Posterior vena cava (tissue), 2 donors: Measurements from ENCODE around the gene HS6ST3. TPM values are rescaled to one million over a fixed set of nuclear protein-coding genes. Genes with fewer than 3 reads are reported as not detected.
A peak's percentile ranks its signal among the peaks of the same experiment; 100 is the strongest.
"Not testable (repeated sequence)": the region's sequence is repeated elsewhere in the genome, so short reads cannot be mapped to it uniquely, and the experiment has no call there.

Source experiments
- DNase-seq: peaks from one replicate; pipeline ENCODE4 v3.0.0-alpha.2; 2020; ENCODE audit warnings: low spot score
- intact Hi-C, 2 donors: fragments of 100-400 bp; cut with DNase I; formaldehyde crosslinking; loops; one replicate each; pipeline versions ENCODE4 v1.14.1 to v1.14.2; 2022 to 2023
- total RNA-seq, 2 donors: library from RNA; stranded (reverse); fragmentation: NEBNext Ultra II Directional; extraction: Animal tissue kit (Norgen Biotek cat#: 25700); gene quantifications; one replicate each; pipeline ENCODE4 v1.2.1, GENCODE V29; 2021
- donor health status: DM: yes; HTN: yes; CAD: no.
- donor health status: DM: yes; HTN: yes; CAD: no.

Gene HS6ST3
- total RNA-seq, 2 donors from 2014 or later = 2.6 to 5.0 TPM

DNA sequence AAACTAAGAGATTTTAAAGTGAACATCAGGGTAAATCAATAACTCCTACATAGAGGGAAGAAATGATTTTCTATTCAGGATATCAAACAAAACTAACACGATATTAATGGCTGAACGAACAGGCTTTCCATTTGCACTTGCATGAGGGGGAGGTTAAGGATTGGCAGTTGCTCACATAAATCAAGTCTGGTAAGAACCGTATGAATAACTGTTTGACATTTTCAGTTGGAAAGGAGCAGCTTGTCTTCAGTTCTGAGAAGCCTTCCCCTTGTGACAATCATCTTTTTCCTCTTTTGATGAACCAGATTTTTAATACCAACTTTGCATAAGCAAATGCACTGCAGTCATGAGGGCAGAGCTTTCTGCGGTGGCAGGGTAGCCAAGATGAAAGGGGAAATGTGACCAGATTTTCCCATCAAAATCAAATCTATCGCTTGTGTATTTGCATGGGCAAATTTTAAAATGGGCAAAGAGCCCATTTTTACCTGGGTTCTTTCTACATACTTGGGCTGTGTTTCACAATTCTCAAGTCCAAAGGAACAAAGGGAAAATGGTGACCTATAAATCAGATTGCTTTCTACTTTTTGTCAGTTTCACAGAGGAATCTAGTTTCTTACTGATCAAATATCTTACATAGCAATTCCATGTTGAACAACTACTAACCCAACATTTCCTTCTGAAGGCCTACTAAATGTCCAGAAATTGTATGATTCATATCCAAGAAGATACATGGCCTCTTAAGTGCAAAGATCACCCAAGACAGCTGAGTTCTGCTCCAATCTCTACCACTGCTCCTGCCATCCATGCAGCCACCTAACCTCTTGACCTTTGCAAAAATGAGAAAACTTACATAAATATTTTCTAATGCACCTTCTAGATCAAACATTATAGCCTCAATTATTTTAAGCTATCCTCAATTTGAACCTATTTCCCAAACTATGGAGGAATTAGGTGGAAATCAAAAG, 654.7 kb downstream of the HS6ST3 start:
- DNase-seq = no peak
- intact Hi-C loops = no loop called here

DNA sequence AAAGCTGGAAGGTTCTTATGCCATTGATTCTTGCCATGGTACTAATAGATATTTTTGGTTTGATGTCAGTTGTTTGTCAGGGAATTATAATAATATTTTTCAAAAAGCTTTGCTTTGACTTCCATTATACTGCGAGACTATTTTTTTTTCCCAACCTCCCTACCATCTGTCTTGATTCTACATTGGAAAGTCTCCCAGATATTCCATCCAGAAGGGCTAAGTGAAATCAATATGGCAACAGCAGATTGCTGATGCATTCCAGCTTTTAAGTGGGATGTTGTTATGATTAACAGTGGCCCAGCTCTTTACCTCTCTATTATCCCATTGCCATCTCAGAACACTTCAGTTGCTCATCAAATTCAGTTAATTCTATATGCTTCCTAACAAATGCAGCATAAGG, 657.0 kb downstream of the HS6ST3 start:
- DNase-seq = no peak
- intact Hi-C loops = no loop called here

DNA sequence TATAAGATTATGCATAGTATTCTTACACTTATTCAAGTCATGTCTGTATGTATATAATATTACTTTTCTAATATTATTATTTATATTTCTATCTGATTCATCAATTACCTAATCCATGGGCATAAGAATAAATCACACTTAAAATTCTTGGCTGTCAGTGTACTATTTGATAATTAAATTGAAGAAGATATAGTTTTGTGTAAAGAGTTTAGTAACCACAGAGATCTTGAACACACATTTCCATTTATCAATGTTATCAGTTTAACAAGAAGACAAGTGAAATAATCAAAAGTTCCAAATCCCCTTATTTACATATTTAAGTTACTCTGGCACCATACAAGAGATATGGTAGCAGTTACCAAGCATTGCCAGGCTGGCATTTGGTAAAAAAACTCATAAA, 659.9 kb downstream of the HS6ST3 start:
- intact Hi-C loops = no loop called here
- no peak for DNase-seq

DNA sequence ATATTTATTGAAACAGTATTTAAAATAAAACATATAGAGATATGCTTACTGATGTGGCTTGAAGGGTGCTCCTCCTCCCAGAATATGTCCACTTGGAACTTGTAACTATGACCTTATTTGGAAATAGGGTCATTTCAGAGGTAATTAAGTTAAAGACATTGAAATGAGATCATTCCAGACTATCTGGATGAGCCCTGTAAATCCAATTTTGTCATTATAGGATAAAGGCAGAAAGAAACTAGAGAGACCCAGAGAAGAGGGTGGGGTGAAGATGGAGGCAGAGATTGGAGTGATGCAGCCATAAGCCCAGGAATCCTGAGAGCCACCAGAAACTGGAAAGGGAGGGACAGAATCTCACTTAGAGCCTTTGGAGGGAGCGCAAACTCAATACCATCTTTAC, 661.2 kb downstream of the HS6ST3 start:
- intact Hi-C loops = no loop called here

DNA sequence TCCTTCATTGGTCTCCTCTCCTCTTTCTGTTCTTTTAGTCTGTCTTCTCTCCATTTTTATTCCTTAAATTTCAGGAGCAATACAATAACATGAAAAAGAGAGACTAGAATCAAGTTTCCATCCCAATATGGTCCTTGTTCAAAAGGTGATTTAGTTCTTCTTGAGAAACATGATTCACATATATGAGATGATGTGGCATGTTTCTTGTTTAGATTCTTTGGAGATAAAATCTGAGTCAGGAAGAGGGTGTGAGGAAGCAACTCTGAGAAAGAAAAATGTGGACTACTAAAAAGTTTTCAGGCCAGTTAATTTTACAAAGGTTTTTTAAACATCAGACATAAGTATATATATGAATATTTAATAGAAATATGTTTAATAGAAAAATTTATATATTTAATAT, 673.0 kb downstream of the HS6ST3 start:
- DNase-seq = no peak
- intact Hi-C loops = no loop called here

More for the DNA sequence above, 661.2 kb downstream of the HS6ST3 start:
- no peak for DNase-seq

DNA sequence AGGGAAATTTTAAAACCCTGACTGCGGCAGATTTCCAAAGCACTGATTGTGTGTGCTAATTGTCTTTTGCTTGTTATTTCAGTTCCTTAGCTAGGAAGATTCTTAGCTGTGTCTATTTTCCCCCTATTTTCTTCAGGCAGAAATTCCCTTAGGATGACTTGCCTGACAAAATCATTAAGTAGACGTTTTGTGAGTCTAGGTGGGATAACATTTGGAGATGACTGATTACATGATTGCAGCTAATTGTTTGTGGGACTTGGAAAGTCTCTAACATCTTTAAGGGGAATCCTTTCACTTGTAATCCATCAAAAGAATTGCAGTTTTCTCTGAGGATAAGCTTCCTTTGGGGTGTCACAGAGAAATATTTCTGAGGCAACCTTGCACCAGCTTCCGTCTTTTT, 676.4 kb downstream of the HS6ST3 start:
- intact Hi-C loops = no loop called here
- no peak for DNase-seq

DNA sequence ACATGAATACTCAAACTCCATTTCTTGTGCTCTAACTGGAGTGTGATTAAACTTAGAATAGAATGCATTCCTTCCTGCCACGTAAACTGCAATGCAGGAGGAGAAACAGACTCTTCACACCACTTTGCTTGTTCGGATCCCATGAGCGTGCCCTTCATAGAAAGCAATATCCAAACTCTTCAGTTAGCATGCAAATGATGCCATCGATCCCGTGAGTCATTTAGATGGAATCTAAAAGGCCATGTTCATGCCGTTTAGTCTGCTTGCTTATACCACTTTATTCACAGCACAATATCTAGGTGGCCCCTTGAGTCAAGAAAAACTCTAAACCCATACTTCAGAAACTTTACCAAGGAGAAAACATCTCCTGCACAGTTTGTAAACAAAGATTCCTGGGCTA, 678.6 kb downstream of the HS6ST3 start:
- intact Hi-C loops = no loop called here
- DNase-seq = no peak

DNA sequence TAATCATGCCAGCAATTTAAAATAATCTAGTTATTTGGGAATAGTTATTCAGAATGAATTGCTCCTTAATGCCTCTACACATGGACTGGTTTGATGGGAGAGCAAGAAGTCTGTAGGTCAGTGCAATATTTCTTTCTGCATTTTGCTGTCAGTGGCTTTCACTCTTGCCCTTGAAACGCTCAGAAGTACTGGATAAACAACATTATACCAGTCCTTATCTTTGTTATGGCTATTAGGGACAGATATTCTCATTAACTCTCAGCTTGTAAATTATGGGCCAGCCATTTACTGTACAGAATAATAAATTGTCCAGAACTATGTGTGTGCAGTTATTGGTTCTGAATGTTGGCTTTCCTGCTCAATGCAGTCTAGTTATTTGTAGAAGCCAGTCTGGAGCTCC, 680.0 kb downstream of the HS6ST3 start:
- intact Hi-C loops = no loop called here
- no peak for DNase-seq

DNA sequence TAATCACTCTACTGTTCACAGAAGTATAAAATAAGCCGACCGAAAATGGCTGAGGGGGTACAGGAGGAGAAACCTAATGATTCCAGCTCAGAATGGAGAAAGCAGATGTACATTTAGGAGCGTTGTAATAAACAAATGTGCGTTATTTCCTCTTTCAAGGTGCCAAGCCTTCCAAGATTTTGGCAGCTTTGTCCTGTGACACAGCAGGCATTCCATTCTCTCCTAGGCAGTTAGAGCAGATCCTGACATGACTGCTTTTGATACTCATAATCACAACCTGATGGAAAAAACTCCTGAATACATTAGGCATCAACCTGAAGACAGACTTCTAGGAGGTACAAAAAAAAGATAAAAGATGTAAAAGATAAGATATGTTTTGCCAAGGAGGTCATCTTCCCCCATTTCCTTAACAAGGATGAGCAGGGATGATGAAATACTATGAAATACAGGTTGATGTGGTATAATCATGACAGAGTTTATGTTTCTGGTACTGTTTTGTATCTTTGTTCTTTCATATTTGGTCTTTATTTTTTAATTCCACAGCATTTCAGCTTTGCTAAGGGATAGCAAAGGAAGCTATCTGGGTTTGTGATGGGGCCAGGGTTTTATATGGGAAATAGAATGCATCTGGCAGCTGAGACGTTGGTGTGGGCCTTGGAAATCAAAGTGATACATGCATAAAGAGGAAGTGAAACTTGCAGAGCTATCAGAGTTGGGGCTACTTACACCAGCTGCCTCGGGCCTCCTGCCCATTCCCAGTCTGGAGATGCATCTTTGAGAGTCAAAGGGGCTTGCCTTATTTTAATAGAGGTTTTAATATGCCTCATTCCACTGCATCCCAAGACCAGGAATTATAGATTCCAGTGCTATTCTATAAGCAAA, 681.8 kb downstream of the HS6ST3 start:
- intact Hi-C loops = no loop called here
- no peak for DNase-seq

DNA sequence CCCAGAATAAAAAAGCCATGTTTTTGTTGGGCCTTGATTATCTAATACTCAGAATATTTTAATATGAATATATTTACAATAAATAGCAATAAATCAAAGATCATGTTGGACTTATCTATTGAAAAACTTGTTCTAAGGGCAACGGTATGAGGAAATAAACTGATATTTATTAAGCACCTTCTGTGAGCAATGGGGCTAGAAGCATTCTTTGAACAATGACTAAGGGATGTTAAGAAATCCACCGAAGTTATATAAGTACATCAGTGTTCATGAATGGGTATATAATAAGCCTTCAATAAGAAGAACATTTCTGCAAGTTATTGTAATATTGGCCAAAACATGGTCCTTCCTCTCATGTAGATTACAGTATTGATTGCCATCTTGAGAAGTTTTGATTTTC, 682.5 kb downstream of the HS6ST3 start:
- intact Hi-C loops = no loop called here
- no peak for DNase-seq

DNA sequence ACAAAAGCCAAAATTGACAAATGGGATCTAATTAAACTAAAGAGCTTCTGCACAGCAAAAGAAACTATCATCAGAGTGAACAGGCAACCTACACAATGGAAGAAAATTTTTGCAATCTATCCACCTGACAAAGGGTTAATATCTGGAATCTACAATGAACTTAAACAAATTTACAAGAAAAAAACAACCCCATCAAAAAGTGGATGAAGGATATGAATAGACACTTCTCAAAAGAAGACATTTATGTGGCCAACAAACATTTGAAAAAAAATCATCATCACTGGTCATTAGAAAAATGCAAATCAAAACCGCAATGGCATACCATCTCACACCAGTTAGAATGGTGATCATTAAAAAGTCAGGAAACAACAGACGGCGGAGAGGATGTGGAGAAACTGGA, 688.4 kb downstream of the HS6ST3 start:
- DNase-seq, intact Hi-C loops: not testable (repeated sequence)

DNA sequence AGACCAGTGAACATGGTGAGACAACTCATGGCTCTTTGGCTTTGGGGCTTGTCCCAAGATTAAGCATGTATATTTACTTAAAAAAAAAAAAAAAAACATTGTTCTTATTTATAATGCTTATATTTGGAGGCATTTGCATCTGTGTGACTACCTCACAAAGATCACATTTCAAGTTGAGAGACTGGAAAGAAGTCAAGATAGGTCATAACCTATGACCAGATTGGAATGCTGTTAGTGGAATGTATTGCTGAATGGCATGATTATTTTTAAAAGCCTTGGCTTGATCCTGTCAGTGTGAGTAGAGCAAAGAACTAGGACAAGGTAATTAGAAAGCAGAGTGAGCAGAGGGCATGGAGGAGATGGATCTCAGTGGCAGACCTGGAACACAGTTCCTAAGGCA, 689.8 kb downstream of the HS6ST3 start:
- intact Hi-C loops = loop anchor here in 1 of 2 donors (10.0 kb wide), 1 partner anchor 575 kb away; no protein-coding TSS in a partner anchor
- no peak for DNase-seq

DNA sequence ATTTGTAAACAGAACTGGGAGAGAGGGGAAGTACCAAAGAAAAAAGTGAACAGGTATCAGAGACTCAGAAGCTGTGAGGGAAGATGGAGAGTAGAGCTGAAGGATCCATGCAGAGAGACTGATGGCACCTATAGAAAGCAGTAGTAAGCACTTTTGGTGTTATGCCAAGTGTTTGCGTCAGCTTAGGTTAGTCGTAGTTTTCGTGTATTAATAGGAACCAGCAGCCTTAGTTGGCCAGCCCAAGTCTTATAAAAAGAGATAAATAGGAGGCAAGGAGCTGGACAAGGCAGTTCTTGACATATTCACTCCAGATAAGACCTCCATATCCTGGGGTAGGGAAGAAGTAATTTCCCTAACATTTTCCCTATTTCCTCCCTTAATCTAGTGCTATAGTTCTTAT, 690.2 kb downstream of the HS6ST3 start:
- DNase-seq = no peak
- intact Hi-C loops = loop anchor here in 1 of 2 donors (10.0 kb wide), 1 partner anchor 575 kb away; no protein-coding TSS in a partner anchor

DNA sequence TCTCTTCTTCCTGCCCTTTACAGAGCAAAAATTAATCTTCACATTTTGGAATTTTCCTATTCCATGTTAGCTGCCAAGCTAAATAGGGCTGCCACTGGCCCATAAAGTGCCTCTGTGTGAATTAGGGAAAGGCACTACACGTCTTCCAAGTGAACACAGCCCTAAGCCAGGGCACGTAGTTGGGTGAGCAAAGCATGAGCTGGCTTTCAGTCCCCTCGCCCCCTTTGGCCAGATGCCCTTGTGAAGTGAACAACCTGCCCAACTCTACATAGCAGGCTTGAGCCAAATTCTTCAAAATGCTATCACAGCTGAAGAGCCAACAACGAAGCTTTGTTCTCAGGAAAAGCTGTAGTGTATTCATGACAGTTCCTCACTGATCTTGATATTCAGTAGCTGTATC, 691.2 kb downstream of the HS6ST3 start:
- intact Hi-C loops = loop anchor here in 1 of 2 donors (10.0 kb wide), 1 partner anchor 576 kb away; no protein-coding TSS in a partner anchor
- DNase-seq = peak; percentile 80

DNA sequence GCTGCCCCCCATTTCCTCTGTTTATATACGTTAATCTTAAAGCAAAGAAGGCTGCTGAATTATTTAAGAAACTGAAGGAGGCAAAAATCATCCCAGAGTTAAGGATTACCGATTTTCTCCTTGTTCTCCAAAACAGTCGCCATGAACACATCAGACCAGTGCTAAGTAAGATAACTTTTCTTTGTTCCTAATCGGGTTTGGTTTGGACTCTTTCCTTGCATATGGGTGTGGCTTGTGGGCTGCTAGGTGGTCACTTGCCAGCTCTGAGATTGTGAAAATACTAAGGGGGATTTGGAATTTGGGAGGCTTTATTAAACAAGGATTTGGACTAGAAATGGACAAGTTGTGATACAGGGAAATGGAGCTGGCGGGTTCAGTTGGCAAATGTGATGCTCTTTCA, 692.3 kb downstream of the HS6ST3 start:
- intact Hi-C loops = loop anchor here in 1 of 2 donors (10.0 kb wide), 1 partner anchor 577 kb away; no protein-coding TSS in a partner anchor
- DNase-seq = no peak

DNA sequence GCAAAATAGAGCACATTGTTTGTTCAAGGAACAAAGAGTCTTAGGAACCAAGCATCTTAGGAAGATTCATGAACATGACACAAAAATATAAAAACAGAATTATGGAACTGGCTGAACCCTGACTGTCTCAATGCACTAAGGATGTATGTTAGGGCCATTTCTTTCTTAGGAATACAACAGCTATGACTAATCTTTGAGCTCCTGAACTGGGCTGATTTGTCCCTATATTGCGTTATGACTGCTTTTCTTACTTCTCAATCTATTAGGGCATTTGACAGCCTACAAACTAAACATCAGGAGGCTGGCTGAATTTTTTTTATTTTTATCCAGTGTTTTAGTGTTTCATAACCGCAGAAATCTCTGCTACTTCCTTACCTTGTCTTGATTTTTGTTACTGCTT, 693.1 kb downstream of the HS6ST3 start:
- intact Hi-C loops = loop anchor here in 1 of 2 donors (10.0 kb wide), 1 partner anchor 578 kb away; no protein-coding TSS in a partner anchor
- DNase-seq = no peak

DNA sequence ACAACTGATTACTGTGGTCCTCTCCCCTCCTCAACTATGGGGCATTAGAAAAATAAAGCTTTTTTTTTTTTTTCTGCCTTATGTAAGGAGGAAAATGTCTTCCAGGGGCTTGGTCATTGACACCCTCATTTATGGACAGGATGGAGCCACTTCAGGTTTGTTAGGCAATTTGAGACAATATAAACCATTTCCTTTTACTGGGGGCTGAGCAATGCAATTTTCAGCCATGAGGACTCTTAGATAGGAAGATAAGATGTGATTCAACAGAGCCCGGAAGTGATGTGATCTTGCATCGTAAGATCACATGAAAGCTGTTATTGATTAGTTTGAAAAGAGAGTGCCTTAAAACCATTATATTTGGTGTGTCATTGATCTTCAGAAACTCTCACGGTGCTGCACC, 693.6 kb downstream of the HS6ST3 start:
- intact Hi-C loops = loop anchor here in 1 of 2 donors (10.0 kb wide), 1 partner anchor 579 kb away; no protein-coding TSS in a partner anchor
- DNase-seq = no peak

DNA sequence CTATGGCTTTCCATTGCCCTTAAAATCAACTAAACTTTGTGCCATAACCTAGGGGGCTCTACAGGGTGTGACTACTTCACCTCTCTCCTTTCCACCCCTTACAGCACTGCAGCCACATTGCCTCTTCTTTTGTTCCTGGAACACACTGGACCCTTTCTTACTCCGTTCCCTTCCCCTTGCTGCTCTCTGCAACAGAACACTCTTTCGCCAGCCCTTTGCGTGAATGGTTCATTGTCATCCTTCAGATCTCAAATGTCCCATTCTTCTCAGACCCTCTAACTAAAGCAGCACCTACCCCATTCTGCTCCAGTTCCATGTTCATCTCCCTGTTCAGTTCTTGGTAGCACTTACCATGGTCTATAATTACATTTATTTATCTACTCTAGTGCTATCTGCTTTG, 696.1 kb downstream of the HS6ST3 start:
- no peak for DNase-seq
- intact Hi-C loops = loop anchor here in 1 of 2 donors (10.0 kb wide), 1 partner anchor 581 kb away; no protein-coding TSS in a partner anchor

DNA sequence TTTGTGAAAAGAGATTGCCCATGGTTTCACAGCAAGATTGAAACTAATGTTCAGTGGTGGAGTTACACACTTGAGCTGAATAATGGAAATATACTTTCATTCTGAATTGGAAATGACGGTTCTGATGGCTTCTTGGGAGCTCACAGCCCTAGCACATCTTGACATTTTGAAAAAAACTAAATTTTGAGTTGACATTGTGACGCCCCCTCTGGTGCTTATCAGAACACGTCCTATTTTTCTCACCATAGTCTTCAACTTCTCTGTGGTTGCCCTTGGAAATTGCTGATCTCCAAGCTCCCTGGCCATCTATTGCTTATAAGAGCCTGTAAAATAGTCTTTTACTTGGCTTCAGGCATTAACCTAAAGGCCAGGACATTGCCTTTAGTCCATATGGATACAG, 702.3 kb downstream of the HS6ST3 start:
- intact Hi-C loops = no loop called here
- DNase-seq = no peak
